ENCODE results near the gene KCNAB2.

- TF ChIP-seq CTCF (IDR thresholded peaks at IDR 0.05; ENCODE audit: low read length), result no peak
- no peak for TF ChIP-seq EZH2phosphoT487 (IDR thresholded peaks at IDR 0.05; ENCODE audit: low read length)
Observed at GRCh38 chr1:6087958-6088357, 42.3 kb downstream of the KCNAB2 start.

All from MM.1S (cell line).